Astrocyte (in vitro differentiated cells and primary cell): ENCODE data around the gene SCLT1.

Source experiments
- CTCF ChIP-seq: IDR thresholded peaks from 2 replicates; pipeline ENCODE4 v1.5.1; 2011; ENCODE audit warnings: low read depth, mild to moderate bottlenecking, inconsistent platforms, low read length, moderate library complexity; ENCODE audit not compliant: insufficient read depth
- EZH2 ChIP-seq: IDR thresholded peaks from 2 replicates; pipeline ENCODE4 v1.6.1; 2012; ENCODE audit warnings: mild to moderate bottlenecking, low read length, inconsistent platforms; ENCODE audit not compliant: insufficient read depth

DNA sequence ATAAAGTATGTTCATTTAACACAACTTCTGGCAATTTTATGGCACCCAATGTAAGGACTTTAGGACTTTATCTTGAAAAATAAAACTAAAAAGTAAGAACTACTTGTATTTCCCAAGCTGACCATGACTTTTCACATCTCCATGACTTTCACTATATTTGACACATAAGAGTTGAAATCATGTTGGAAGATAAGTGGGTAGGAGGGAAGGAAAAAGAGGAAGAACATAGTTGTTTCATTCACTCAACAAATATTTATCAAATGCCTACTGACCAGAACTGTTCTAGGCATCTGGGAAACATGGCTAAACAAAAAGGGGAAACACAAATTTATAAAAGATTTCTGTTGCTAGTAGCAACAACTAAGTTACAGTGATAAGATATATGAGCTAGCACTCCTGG lies 16.0 kb downstream of the SCLT1 start:
- TF ChIP-seq CTCF (no peak), EZH2 (no peak)
